H7 (cell line): Measurements from ENCODE around the gene TMPRSS3. TPM values are rescaled to one million over a fixed set of nuclear protein-coding genes. Genes with fewer than 3 reads are reported as not detected.

Experiments
- DNase-seq: peaks from one replicate; pipeline ENCODE4 v3.0.0; 2012
- H3K27me3 ChIP-seq: 2 replicates; pipeline ENCODE4 v1.6.0; 2011; ENCODE audit warnings: mild to moderate bottlenecking, low read length; ENCODE audit not compliant: control insufficient read depth, insufficient read depth
- H3K36me3 ChIP-seq: replicated peaks from 2 replicates; pipeline ENCODE4 v1.5.1; 2011; ENCODE audit warnings: low read length; ENCODE audit not compliant: control insufficient read depth, insufficient read depth
- H3K4me3 ChIP-seq: 2 replicates; pipeline ENCODE4 v1.5.1; 2011; ENCODE audit warnings: low read depth, mild to moderate bottlenecking, control low read depth, low read length, moderate library complexity; ENCODE audit not compliant: insufficient read depth
- total RNA-seq: library from RNA; depleted of rRNA; stranded (reverse); fragments of >200 nt; shearing (Covaris generic); gene quantifications from 2 replicates; pipeline ENCODE4 v1.2.3, GENCODE V29; 2014

TMPRSS3 gene
- total RNA-seq, 1 experiment from 2014 or later, result not detected

GRCh38 chr21:42382915-42383314, 12.9 kb downstream of the TMPRSS3 start:
- Histone ChIP-seq H3K27me3 (no peaks in the 10 kb centered on the region), H3K36me3 (no peaks in the 10 kb centered on the region), H3K4me3 (no peak overlapping the region)
- no peak for DNase-seq

- Histone ChIP-seq H3K36me3 (no peaks in the 10 kb centered on the region), H3K27me3 (no peaks in the 10 kb centered on the region), H3K4me3 (no peak overlapping the region)
- DNase-seq, result peak; percentile 89
Observed at GRCh38 chr21:42381347-42381984, 14.4 kb downstream of the TMPRSS3 start.

- no peak for DNase-seq
- H3K27me3 ChIP-seq, result no peaks in the 10 kb centered on the region
Observed at GRCh38 chr21:42379426-42380215, 16.2 kb downstream of the TMPRSS3 start.

GRCh38 chr21:42378418-42378817, 17.4 kb downstream of the TMPRSS3 start:
- no peaks in the 10 kb centered on the region; the same call in 1 of the 2 replicates for H3K27me3 ChIP-seq
- no peaks in the 10 kb centered on the region for H3K36me3 ChIP-seq
- H3K4me3 ChIP-seq, result no peak overlapping the region
- DNase-seq, result no peak

More at GRCh38 chr21:42379426-42380215, 16.2 kb downstream of the TMPRSS3 start:
- Histone ChIP-seq H3K4me3 (no peak overlapping the region), H3K36me3 (no peaks in the 10 kb centered on the region)

- Histone ChIP-seq H3K36me3 (no peaks in the 10 kb centered on the region), H3K4me3 (no peak overlapping the region), H3K27me3 (no peaks in the 10 kb centered on the region; the same call in 1 of the 2 replicates)
- DNase-seq, result no peak
Observed at GRCh38 chr21:42377951-42378340, 17.9 kb downstream of the TMPRSS3 start.

GRCh38 chr21:42377211-42377950, 18.5 kb downstream of the TMPRSS3 start:
- H3K36me3 ChIP-seq, result no peaks in the 10 kb centered on the region
- DNase-seq, result peak; percentile 56
- no peaks in the 10 kb centered on the region; the same call in 1 of the 2 replicates for H3K27me3 ChIP-seq
- no peak overlapping the region for H3K4me3 ChIP-seq

- peak; percentile 74 for DNase-seq
- Histone ChIP-seq H3K36me3 (no peaks in the 10 kb centered on the region), H3K27me3 (no peaks in the 10 kb centered on the region; the same call in 1 of the 2 replicates), H3K4me3 (no peak overlapping the region)
Observed at GRCh38 chr21:42376338-42376982, 19.4 kb downstream of the TMPRSS3 start.

- Histone ChIP-seq H3K36me3 (no peaks in the 10 kb centered on the region), H3K4me3 (no peak overlapping the region), H3K27me3 (no peaks in the 10 kb centered on the region; the same call in 1 of the 2 replicates)
- DNase-seq, result no peak
Observed at GRCh38 chr21:42375966-42376337, 19.9 kb downstream of the TMPRSS3 start.

GRCh38 chr21:42375506-42375905, 20.3 kb downstream of the TMPRSS3 start:
- Histone ChIP-seq H3K27me3 (no peaks in the 10 kb centered on the region; the same call in 1 of the 2 replicates), H3K36me3 (no peaks in the 10 kb centered on the region), H3K4me3 (no peak overlapping the region)
- no peak for DNase-seq

- Histone ChIP-seq H3K36me3 (no peaks in the 10 kb centered on the region), H3K27me3 (no peaks in the 10 kb centered on the region; the same call in 1 of the 2 replicates), H3K4me3 (no peak overlapping the region)
- peak; percentile 88 for DNase-seq
Observed at GRCh38 chr21:42374864-42375499, 20.9 kb downstream of the TMPRSS3 start.

GRCh38 chr21:42374457-42374856, 21.4 kb downstream of the TMPRSS3 start:
- Histone ChIP-seq H3K36me3 (no peaks in the 10 kb centered on the region), H3K4me3 (no peak overlapping the region), H3K27me3 (no peaks in the 10 kb centered on the region; the same call in 1 of the 2 replicates)
- DNase-seq, result no peak

- DNase-seq, result no peak
- no peak overlapping the region for H3K4me3 ChIP-seq
- H3K36me3 ChIP-seq, result no peaks in the 10 kb centered on the region
- no peaks in the 10 kb centered on the region; the same call in 1 of the 2 replicates for H3K27me3 ChIP-seq
Observed at GRCh38 chr21:42373908-42374455, 21.9 kb downstream of the TMPRSS3 start.

GRCh38 chr21:42373196-42373907, 22.5 kb downstream of the TMPRSS3 start:
- Histone ChIP-seq H3K4me3 (no peak overlapping the region), H3K27me3 (no peaks in the 10 kb centered on the region; the same call in 1 of the 2 replicates), H3K36me3 (no peaks in the 10 kb centered on the region)
- peak; percentile 26 for DNase-seq
